Peyer's patch (tissue), 4 donors: ENCODE results near the gene ARHGAP22. TPM values are rescaled to one million over a fixed set of nuclear protein-coding genes. Genes with fewer than 3 reads are reported as not detected.

ENCODE experiments used
- DNase-seq, 3 donors: peaks; one replicate each; pipeline ENCODE4 v3.0.0-alpha.2; 2017 to 2019
- H3K27ac ChIP-seq, 4 donors: fragments of 200-600 bp; sonication (generic); one replicate each; pipeline ENCODE4 v1.5.1; 2016 to 2019
- H3K27me3 ChIP-seq, 2 donors: fragments of 200-600 bp; sonication (generic); one replicate each; pipeline ENCODE4 v1.5.1; 2019
- H3K36me3 ChIP-seq, 3 donors: fragments of 200-600 bp; sonication (generic); one replicate each; pipeline ENCODE4 v1.5.1; 2016 to 2019
- H3K4me1 ChIP-seq, 4 donors: fragments of 200-600 bp; sonication (generic); one replicate each; pipeline ENCODE4 v1.5.1; 2016 to 2019
- H3K4me3 ChIP-seq, 4 donors: fragments of 200-600 bp; sonication (generic); 1 replicate in 3 of 4; 2 replicates in 1 of 4; pipeline ENCODE4 v1.5.1; 2016 to 2019; ENCODE audit warnings: mild to moderate bottlenecking in 1 of 4
- H3K9me3 ChIP-seq, 4 donors: fragments of 200-600 bp; sonication (generic); one replicate each; pipeline ENCODE4 v1.5.1; 2016 to 2019; ENCODE audit warnings: mild to moderate bottlenecking in 1 of 4
- POLR2A ChIP-seq, 2 donors: fragments of 450-650 bp; IDR thresholded peaks; one replicate each; pipeline ENCODE4 v1.5.1; 2017; ENCODE audit warnings: antibody characterized with exemption in 2 of 2, mild to moderate bottlenecking in 2 of 2, moderate library complexity in 2 of 2
- total RNA-seq, 4 donors: library from RNA; depleted of rRNA; stranded (reverse); fragments of >200 nt; gene quantifications; one replicate each; pipeline ENCODE4 v1.1.0, GENCODE V29; 2016
- TF ChIP-seq, protein P1 (sequence below), 6 experiments: fragments of 450-650 bp in 4 of 6; fragments of 200-600 bp in 2 of 6; sonication (generic) in 1 of 6; IDR thresholded peaks; one replicate each; pipeline ENCODE4 v1.5.1; 2017 to 2019; ENCODE audit warnings: antibody characterized with exemption in 6 of 6, mild to moderate bottlenecking in 3 of 6, moderate library complexity in 1 of 6

ARHGAP22 gene
- total RNA-seq, 4 donors from 2014 or later, result 1.9 to 10.7 (median 8.3) TPM; not detected in 1

DNA sequence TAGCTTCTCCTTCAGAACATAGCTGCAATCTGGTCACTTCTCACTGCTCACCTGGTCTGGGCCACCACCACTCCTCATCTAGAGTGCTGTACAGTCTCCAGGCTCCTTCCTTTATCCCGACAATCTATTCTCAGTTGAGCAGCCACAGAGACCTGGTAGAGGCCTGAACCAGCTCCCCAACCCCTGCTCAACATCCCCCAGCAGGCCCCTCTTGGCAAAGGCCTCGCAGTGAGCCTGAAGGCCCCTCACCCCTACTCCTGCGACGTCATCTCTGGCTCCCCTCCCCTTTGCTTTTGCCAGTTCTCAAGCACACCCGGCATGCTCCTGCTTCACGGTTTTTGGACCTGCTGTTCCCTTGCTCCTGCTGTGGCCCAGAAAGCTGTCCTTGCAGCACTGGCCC is 113.9 kb downstream of the ARHGAP22 start:
- TF ChIP-seq POLR2A (IDR thresholded peaks at IDR 0.05), result no peak
- TF ChIP-seq, protein P1, sequence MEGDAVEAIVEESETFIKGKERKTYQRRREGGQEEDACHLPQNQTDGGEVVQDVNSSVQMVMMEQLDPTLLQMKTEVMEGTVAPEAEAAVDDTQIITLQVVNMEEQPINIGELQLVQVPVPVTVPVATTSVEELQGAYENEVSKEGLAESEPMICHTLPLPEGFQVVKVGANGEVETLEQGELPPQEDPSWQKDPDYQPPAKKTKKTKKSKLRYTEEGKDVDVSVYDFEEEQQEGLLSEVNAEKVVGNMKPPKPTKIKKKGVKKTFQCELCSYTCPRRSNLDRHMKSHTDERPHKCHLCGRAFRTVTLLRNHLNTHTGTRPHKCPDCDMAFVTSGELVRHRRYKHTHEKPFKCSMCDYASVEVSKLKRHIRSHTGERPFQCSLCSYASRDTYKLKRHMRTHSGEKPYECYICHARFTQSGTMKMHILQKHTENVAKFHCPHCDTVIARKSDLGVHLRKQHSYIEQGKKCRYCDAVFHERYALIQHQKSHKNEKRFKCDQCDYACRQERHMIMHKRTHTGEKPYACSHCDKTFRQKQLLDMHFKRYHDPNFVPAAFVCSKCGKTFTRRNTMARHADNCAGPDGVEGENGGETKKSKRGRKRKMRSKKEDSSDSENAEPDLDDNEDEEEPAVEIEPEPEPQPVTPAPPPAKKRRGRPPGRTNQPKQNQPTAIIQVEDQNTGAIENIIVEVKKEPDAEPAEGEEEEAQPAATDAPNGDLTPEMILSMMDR (IDR thresholded peaks at IDR 0.05), result no peak
- no peak overlapping the region for H3K27ac ChIP-seq
- DNase-seq, result no peak
- no peaks in the 10 kb centered on the region for H3K4me1 ChIP-seq
- no peaks in the 10 kb centered on the region for H3K36me3 ChIP-seq
- H3K9me3 ChIP-seq, result no peaks in the 10 kb centered on the region
- H3K27me3 ChIP-seq, result no peaks in the 10 kb centered on the region
- no peak overlapping the region for H3K4me3 ChIP-seq

DNA sequence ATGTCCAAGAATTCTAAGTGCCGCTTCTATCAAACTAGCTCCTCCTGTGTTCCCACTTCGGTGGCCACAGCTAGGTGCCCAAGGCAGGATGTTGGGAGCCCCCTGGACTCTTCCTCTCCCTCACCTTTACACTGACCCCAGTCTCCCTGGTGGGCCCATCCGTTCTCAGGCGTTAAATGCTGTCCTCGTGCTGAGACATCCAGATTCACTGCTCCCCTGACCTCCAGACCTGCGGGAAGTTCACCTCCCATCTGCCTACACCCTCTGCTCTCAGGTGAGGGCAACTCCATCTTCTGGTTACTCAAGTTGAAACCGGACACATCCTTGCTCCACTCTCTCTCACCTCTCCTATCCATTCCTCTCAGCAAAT is 114.3 kb downstream of the ARHGAP22 start:
- Histone ChIP-seq H3K4me1 (no peaks in the 10 kb centered on the region), H3K9me3 (no peaks in the 10 kb centered on the region), H3K4me3 (no peak overlapping the region), H3K36me3 (no peaks in the 10 kb centered on the region), H3K27ac (no peak overlapping the region), H3K27me3 (no peaks in the 10 kb centered on the region)
- peak in 1 of 3 donors; percentile 11 for DNase-seq
- TF ChIP-seq, protein P1 (IDR thresholded peaks at IDR 0.05), result no peak
- no peak for TF ChIP-seq POLR2A (IDR thresholded peaks at IDR 0.05)

DNA sequence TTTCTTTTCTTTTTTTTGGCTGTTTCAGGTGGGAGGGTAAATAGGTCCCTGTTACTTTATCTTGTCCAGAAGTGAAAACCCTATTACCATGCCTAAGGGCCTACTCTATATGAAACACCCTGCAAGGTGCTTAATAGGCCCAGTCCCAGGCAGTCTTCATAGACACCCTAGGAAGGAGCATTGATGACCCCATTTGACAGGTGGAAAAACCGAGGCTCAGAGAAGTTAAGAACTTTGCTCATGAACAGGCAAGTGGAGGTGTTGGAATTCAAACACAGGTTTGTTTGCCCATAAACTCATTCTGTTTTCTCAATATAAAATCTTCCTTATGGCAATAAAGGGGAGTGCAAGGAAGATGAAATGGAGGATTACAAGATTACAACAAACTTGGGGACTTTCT is 115.8 kb downstream of the ARHGAP22 start:
- Histone ChIP-seq H3K4me1 (no peaks in the 10 kb centered on the region), H3K4me3 (no peak overlapping the region), H3K9me3 (no peaks in the 10 kb centered on the region), H3K27me3 (no peaks in the 10 kb centered on the region), H3K36me3 (no peaks in the 10 kb centered on the region), H3K27ac (no peak overlapping the region)
- DNase-seq, result no peak
- TF ChIP-seq, protein P1 (IDR thresholded peaks at IDR 0.05), result no peak
- TF ChIP-seq POLR2A (IDR thresholded peaks at IDR 0.05), result no peak

DNA sequence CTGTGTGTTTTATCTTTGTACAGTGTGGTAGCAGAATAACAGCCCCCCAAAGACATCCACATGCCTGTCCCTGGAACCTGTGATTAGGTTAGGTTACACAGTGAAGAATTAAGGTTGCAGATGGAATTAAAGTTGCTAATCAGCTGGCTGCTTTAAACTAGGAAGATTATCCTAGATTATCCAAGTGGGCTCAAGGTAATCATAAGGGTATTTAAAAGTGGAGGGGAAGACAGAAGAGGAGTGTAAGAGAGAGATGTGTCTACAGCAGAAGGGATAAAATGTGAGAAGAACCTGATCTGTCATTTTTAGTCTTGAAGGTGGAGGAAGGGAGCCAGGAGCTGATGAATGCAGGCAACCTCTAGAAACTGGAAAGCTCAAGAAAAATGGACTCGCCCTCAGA is 117.6 kb downstream of the ARHGAP22 start:
- Histone ChIP-seq H3K9me3 (no peaks in the 10 kb centered on the region), H3K4me3 (no peak overlapping the region), H3K27ac (no peak overlapping the region), H3K36me3 (no peaks in the 10 kb centered on the region), H3K4me1 (no peaks in the 10 kb centered on the region), H3K27me3 (no peaks in the 10 kb centered on the region)
- TF ChIP-seq POLR2A (IDR thresholded peaks at IDR 0.05), result no peak
- TF ChIP-seq, protein P1 (IDR thresholded peaks at IDR 0.05), result no peak
- DNase-seq, result no peak

DNA sequence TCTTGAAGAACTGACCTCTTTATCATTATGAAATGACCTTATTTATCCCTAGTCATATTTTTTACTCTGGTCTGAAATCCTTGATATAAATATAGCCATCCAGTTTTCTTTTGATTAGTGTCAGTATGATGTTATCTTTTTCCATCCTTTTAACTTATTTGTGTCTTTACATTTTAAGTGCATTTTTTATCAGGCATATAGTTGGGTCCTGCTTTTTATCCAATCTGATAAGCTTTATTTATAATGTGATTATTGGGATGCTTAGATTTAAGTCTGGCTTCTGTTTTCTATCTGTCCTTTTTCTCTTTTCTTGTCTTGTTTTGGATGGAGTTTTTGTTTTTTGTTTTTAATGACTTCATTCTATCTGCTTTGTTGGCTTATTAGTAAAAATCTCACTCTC is 119.2 kb downstream of the ARHGAP22 start:
- no peak for DNase-seq
- H3K27ac ChIP-seq, result no peak overlapping the region
- TF ChIP-seq, protein P1 (IDR thresholded peaks at IDR 0.05), result no peak
- no peak overlapping the region for H3K4me3 ChIP-seq
- H3K9me3 ChIP-seq, result no peaks in the 10 kb centered on the region
- H3K4me1 ChIP-seq, result no peaks in the 10 kb centered on the region
- H3K36me3 ChIP-seq, result no peaks in the 10 kb centered on the region
- H3K27me3 ChIP-seq, result no peaks in the 10 kb centered on the region

DNA sequence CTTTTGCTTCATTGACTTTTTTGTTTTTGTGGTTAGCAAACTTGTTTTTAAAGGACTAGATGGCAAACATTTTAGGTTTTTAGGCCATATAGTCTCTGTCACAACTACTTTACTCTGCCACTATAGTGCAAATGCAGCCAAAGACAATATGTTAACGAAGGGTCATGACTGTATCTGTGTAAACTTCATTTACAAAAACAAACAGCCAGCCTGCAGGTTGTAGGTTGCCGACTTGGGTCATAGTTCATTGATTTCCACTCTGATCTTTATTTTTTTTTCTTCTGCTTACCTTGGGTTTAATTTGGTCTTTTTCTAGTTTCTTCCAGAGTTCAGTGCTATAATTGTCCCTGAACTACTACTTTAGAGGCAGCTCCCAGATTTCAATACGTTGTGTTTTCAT is 120.0 kb downstream of the ARHGAP22 start:
- no peak for TF ChIP-seq POLR2A (IDR thresholded peaks at IDR 0.05)
- TF ChIP-seq, protein P1 (IDR thresholded peaks at IDR 0.05), result no peak
- Histone ChIP-seq H3K27me3 (no peaks in the 10 kb centered on the region), H3K4me3 (no peak overlapping the region), H3K36me3 (no peaks in the 10 kb centered on the region), H3K27ac (no peak overlapping the region), H3K4me1 (no peaks in the 10 kb centered on the region), H3K9me3 (no peaks in the 10 kb centered on the region)
- no peak for DNase-seq
